ENCODE measurements around the gene NR1H4. TPM values are rescaled to one million over a fixed set of nuclear protein-coding genes. Genes with fewer than 3 reads are reported as not detected.
"Not testable (repeated sequence)": the region's sequence is repeated elsewhere in the genome, so short reads cannot be mapped to it uniquely, and the experiment has no call there.

NR1H4 gene
- polyA plus RNA-seq, 4 donors, result 11.2 to 17.3 (median 13.6) TPM

DNA sequence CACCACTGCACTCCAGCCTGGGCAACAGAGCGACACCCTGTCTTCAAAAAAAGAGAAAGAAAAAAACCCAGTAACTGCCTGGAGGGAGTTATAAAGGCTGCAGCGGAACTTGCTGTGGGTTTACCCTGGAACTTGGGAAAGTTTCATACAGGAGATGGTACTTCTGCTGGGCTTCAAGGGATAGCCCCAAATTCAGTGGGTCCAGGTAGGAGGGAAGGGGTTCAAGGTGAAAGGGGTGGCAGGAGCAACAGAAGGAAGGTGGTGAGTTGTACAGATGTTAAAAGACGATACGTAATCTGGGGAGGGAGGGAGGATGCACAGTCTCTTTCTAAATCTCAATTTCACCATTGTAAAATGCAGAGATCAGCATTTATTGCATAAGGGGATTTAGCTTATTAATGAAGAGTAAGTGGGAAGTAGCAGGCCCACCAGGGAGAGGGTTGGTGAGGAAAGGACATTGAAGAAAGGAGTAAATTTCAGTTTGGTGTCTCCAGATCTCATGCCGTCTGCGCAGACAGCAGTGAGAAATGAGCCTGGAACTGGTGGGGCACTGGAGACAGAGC, 91.3 kb downstream of the NR1H4 start:
- no peak for DNase-seq (ENCODE audit: low read depth in 4 of 4, low spot score in 2 of 4)

DNA sequence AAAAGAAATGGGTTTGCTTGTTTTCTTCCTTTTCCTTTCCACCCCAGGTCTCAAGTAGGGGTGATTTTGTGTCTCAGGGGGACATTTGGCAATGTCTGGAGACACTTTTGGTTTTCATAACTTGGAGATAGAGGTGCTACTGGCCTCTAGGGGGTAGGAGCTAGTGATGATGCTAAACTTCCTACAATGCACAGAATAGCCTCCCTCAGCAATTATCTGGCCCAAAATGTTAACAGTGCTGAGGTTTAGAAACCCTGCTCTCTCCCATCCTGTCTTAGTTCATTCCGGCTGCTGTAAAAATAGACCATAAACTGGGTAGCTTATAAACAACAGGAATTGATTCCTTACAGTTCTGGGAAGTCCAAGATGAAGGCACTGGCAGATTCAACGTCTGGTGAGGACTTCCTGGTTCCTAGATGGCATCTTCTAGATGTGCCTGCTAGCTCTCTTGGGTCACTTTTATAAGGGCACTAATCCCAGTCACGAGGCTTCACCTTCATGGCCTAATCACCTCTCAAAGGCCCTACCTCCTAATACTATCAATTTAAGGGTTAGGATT, 92.4 kb downstream of the NR1H4 start:
- no peak for DNase-seq (ENCODE audit: low read depth in 4 of 4, low spot score in 2 of 4)

DNA sequence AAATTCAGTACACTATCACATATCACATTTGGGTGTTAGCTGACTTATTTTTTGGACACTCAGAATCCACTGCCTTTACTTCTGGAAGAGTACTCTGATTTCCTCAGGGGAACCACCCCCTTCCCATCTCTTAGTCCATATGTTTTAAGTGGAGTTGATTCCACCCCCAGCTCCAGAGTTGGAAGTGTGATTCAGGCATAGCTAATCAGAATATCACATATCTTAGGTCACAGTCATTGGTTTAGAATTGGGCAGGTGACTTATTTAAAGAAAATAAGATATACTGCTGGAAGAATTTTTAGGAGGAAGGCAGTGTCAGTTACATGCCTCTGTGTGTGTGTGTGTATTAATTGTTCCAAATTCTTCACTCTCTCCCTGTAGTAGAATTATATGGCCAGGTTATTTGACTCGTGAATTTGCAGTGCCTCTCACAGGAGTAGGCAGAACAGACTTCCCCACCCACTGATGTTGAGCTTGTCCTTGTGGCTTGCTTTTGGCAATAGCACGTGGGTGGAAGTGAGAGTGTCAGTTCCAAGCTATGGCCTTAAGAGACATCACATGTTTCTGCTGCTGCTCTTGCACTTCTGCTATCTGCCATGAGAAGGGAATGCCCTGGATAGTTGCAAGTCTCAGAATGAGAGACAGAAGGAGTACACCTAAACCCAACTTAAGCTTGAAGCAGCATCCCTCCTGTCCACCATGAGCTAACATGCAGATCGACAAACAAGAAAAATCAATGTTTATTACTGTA, 93.4 kb downstream of the NR1H4 start:
- DNase-seq (ENCODE audit: low read depth in 4 of 4, low spot score in 2 of 4), result no peak

DNA sequence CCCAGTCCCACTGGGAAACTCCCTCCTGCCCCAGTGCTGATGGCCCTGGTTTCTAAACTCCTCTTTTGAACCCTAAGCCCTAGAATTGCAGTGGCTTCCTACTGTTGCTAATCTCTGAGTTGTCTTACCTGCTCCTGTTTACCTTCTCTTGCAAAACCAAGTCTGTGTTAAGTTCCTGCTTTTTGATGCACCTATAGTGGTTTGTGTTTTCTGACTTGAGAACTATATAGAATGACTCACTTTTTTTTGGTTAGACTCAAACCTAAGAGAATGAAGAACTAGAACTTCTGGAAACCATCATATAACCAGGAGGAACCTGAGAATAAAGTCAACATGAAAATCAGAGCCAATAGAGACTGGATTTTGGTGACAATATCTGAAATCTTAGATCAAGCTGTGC, 94.3 kb downstream of the NR1H4 start:
- no peak for DNase-seq (ENCODE audit: low read depth in 4 of 4, low spot score in 2 of 4)

- no peak for DNase-seq (ENCODE audit: low read depth in 4 of 4, low spot score in 2 of 4)
Observed at GRCh38 chr12:100572184-100572583, 98.5 kb downstream of the NR1H4 start.

DNA sequence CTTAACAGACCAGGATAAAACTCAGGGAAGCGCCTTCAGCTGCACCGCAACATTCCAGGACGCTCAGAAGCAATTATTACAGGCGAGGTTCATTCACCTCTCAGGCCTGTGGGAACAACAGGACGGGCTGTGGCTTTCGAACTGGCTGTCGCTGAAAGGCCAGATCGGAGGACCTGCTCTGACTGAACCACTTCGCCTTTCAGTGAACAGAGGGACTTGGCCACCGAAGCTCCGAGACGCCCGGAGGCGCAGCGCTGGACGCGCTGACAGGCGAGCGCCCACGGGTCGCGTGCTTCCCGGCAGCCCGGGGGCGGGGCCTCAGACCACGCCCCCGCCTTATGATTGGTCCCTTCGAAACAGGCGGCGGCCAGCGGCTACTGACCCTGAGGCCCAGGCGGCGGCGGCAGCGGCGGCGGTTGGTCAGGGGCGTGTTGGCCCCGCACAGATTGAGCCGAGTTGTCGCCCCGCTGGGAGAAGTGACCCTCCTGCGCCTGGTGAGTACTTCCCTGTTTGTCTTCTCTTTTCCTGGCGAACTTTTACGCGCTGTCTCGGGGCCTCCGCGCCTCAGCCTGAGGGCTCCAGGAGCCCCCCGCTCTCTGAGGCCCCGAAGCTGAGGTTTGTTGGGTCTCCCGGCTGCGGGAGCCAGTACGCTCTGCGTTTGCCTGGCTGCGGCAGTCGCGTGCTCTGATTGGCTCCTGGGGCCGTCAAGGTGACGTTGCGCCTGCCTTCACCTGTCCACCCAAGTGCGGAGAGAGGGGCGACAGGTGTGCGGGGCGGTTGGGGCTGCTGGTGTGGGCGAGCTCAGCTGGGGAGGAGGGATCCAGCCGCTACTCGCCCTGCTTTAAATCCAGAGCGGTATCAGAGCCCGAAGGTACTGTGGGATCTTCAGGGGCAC, 99.9 kb downstream of the NR1H4 start, which contains the start of gene GAS2L3:
TSS of gene GAS2L3 (plus strand) at position 393 of the 895 bp plus-strand sequence. CDS start 21,221 bp downstream, outside the sequence.
- DNase-seq (ENCODE audit: low read depth in 4 of 4, low spot score in 2 of 4), result peak; percentile 63 to 84 (median 72)

- peak in 1 of 4 donors; percentile 27 for DNase-seq (ENCODE audit: low read depth in 4 of 4, low spot score in 2 of 4)
Observed at GRCh38 chr12:100574187-100575074, 100.8 kb downstream of the NR1H4 start.

DNA sequence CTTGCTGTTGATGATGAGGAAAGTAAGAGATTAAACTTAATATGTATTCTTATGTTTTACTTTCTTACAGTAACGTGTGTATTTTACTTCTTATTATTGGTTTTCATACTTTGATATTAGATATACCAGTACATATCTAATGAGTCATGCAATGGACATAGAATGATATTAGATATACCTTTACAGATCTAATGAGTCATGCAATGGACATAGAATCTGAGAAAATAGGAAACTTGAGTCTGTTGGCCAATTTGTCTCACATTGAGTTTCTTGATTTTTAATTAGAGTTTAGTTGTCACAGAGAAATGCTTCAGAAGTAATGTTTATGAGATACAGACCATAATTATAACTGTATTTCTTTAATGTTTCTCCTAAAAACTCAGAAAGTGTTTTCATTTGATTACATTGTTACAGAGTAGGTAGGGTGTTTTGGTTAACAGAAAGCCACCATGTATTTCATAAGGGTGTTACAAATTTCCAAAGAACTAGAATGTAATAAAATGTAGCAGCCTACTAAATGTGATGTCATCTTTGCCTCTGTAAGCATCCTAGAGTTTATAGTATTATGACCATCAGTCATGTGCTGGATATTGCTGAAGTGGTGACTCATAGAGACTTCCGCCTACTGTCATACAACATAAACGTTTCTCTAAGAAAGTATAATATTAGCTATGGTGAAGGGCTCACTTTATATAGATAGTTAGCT, 102.8 kb downstream of the NR1H4 start:
- no peak for DNase-seq (ENCODE audit: low read depth in 4 of 4, low spot score in 2 of 4)

DNA sequence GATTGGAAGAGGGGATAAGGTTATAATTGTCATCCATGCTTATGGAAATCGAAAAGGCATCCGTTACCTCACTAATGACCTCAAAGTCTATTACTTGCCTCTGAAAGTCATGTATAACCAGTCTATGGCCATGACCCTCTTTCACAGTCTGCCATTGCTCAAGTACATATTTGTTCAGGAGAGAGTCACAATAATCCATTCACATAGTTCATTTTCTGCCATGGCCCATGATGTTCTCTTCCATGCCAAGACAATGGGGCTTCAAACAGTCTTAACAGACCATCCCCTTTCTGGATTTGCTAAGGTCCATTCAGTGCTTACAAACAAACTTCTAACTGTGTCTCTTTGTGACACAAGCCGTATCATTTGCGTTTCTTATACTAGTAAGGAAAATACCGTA, 105.3 kb downstream of the NR1H4 start:
- DNase-seq (ENCODE audit: low read depth in 4 of 4, low spot score in 2 of 4), result no peak

- DNase-seq (ENCODE audit: low read depth in 4 of 4, low spot score in 2 of 4), result no peak
Observed at GRCh38 chr12:100579844-100580243, 106.2 kb downstream of the NR1H4 start.

DNA sequence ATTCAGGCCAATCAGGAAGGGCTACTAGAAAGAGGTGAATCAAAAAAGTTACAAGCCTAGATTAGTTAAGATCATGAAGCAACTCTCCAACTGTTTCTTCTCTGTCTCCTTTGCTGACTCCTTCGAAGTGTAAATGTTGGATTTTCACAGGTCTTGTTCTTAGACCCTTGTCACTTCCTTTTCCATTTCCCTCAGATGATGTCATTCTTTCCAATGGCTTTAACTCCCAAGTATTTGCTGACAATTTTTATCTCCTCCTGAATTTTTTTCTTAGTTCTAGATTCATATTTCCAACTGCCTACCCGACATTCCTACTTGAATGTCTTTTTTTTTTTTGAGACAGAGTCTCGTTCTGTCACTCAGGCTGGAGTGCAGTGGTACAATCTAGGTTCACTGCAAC, 110.6 kb downstream of the NR1H4 start:
- DNase-seq (ENCODE audit: low read depth in 4 of 4, low spot score in 2 of 4), result no peak

- DNase-seq (ENCODE audit: low read depth in 4 of 4, low spot score in 2 of 4), result no peak
Observed at GRCh38 chr12:100591979-100592378, 118.3 kb downstream of the NR1H4 start.

- DNase-seq (ENCODE audit: low read depth in 4 of 4, low spot score in 2 of 4), result no peak
Observed at GRCh38 chr12:100593490-100593889, 119.8 kb downstream of the NR1H4 start.

GRCh38 chr12:100601626-100602025, 128.0 kb downstream of the NR1H4 start:
- no peak for DNase-seq (ENCODE audit: low read depth in 4 of 4, low spot score in 2 of 4)

DNA sequence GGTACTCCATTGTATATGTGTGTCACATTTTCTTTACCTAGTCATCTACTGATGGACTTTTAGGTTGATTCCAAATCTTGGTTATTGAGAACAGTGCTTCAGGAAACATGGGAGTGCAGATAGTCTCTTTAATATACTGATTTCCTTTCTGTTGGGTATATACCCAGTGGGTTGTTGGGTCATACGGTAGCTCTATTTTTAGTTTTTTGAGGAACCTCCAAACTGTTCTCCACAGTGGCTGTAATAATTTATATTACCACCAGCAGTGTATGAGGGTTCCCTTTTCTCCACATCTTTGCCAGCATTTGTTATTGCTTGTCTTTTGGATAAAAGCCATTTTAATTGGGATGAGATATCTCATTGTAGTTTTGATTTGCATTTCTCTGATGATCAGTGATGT, 129.3 kb downstream of the NR1H4 start:
- DNase-seq (ENCODE audit: low read depth in 4 of 4, low spot score in 2 of 4), result not testable (repeated sequence)

- no peak for DNase-seq (ENCODE audit: low read depth in 4 of 4, low spot score in 2 of 4)
Observed at GRCh38 chr12:100608776-100609175, 135.1 kb downstream of the NR1H4 start.

DNA sequence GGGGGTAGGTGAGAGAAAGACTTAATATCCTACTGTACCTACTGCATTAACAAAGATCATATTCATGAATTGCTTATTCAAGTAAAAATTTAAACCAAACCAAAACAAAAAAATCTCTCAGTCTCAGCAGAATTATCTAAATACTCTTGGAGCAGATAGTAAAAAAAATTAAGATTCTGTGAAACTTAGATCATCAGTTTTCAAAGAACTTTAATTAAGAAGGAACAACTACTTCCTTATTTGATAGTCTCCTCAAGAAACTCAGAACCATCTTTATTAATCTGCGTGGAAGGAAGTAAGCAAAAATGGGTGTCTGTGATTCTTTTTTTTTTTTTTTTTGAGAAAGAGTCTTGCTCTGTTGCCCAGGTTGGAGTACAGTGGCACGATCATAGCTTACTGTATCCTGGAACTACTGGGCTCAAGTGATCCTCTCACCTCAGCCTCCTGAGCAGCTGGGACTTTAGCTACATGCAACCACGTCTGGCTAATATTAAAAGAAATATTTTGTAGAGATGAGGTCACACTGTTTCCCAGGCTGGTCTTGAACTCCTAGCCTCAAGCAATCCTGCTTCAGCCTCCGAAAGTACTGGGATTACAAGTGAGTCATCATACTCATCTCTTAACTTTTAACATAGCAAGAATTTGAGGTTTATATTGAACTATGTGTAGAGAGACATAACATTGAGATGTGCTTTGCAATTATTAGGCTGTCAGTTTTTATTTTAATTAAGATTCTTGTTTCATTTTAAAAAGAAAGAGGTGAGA, 137.2 kb downstream of the NR1H4 start:
- no peak for DNase-seq (ENCODE audit: low read depth in 4 of 4, low spot score in 2 of 4)

- no peak for DNase-seq (ENCODE audit: low read depth in 4 of 4, low spot score in 2 of 4)
Observed at GRCh38 chr12:100612606-100613005, 138.9 kb downstream of the NR1H4 start.

Measured in left renal cortex interstitium (tissue), 4 donors.